Kidney capillary endothelial cell (primary cell): ENCODE data around the gene ARID3B.
"Not testable (repeated sequence)": the region's sequence is repeated elsewhere in the genome, so short reads cannot be mapped to it uniquely, and the experiment has no call there.

Experiments
- DNase-seq: peaks from one replicate; pipeline ENCODE4 v3.0.0-alpha.2; 2018; ENCODE audit warnings: low spot score

Gene ARID3B

DNA sequence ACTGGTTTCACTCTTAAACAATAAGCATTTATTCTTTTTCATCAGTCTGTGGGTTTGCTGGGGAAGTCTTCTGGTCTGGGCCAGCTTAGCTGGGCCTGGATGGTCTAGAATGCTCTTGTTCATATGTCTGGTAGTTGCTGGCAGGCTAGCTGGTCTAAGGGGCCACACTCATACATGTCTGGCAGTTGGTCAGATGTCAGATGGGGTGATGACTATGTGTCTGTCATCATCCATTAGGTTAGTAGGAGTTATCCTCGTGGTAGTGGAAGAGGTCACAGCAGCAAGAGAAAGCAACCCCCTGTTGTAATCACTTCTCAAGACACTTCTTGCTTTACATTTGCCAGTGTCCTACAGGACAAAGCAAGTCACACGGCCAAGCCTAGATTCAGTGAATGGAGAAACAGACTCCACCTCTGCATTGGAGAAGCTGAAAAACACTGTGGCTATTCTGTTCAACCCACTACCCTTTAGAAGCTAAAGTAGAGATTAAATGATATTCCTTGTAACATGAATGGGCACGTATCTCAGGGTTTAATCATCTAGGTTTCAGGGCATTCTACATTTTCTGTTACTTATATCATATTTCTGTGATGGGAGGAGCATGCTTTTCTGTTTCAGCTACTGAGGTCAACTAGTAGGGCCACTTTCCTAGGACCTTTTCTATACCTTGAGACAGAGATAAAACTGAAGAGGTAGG, 5.5 kb upstream of the ARID3B start:
- no peak for DNase-seq

DNA sequence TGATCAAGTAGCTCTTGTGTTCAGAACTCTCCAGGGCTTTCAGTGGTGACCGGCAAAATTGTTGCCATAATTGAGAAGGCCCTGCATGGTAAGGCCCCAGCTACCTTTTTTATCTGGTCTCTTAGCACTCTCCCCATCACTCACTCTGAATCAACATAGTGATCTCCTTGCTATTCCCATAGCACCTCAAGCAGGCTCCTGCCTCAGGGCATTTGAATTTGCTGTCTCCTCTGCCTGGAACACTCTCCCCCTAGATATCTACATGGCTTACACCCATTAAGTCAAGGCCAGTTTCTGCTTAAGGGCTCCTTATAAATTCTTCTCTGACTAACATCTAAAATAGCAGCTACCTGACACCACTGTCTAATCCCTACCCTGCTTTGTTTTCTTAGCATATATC, 3.3 kb upstream of the ARID3B start:
- DNase-seq: no peak

DNA sequence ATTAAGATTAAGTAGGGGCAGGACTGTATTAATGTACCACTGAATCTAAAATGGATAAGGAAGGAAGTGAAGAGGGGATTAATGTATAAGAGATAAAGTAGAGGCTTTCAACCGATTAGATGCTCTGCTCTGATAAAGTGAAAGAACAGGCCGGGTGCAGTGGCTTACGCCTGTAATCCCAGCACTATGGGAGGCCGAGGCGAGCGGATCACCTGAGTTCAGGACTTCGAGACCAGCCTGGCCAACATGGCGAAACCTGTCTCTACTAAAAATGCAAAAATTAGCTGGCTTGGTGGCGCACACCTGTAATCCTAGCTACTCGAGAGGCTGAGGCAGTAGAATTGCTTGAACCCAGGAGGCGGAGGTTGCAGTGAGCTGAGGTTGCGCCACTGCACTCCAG, 1.5 kb upstream of the ARID3B start:
- DNase-seq: not testable (repeated sequence)

DNA sequence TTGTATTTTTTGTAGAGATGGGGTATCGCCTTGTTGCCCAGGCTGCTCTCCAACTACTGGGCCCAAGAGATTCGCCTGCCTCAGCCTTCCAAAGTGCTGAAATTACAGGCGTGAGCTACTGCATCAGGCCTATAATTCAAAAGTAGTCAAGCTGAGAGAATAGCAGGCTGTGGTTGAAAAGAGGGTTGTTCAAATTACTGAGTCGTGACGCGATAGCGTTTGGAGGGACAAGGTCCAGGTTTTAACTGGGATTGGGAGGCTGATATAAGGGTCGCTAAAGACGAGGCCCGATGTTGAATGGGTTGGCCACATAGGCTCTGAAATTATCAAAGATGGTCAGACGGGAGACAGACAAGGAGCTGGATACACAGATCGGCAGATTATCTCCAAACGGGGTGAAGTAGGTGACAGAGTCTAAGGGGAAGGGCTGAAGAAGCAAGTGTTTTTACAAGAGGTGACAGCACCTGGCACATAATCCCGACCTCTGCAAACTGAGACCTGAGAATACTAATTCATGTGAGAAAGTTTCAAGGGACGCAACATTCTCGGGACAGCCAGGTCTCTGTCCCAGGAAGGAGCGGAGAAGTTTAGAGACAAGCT, 759 bp upstream of the ARID3B start:
- DNase-seq: no peak

DNA sequence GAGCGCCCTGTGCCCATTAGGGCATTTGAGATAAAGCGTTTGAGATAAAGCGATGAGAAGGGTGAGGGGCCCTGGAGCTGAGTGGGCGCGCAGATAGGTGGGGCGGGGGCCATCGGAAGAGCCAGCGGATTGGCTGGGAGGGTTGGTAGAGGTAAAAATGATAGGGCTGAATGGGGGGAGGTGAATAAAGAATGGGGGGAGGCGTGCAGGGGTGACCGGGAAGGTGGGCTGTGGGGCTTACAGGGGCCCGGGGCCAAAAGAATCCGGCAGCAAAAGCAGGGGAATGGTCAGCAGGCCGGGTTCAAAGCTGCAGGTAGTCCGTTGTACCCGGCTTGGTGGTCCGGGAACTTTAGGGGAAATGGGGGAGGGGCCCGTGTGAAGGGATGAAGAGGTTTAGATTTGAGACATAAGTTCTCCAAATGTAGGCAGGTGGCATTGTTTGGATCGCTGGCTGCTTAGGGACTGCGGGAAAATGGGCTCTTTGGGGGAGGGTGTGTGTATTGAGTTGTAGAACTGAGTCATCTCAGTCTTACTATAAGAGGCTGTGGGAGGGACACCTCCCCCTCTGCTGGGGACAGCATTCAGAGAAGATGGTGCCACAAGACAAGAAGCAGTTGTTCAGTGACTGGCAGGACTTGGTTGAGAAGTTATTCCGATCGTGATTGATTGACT, 610 bp downstream of the ARID3B start:
- peak; percentile 67 for DNase-seq

DNA sequence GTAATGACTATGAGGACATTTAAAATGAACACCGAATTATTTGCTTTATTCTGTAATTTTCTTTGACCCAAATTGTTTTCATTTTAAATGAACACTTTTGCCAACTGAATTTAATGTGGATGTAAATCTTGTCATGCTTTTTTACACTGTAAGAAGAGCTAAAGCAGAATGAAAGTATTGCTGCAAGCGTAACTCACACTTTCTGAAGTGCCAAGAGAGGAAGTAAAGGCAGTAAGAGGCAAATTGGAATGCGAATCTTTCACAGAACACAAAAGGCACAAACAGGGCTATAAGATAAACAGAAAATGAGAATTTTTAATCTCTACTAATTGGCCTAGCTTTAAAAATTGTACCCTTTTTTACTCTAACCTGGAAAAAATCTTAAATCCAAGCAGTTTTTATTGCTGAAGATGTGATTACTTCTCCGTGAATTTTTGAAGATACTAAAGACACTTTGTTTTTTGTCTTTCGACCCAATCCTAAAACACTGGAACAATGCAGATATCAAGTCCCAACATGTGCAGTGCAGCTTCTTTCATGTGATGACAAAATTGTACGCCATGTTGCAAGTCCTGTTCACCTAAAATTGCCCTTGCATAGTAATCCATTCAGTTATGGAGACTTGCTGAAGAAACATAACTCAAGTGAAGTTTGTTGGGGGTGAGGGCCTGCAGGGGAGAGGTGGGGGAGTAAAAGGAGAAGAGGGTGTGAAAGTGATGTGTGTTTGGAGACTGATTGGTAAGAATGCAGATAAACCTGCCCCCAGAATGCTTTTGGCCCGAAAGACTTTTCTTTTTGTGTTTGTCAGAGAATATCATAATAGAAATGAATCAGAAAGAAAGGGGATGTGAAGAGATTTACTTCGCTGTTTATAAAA, 1.4 kb downstream of the ARID3B start:
- no peak for DNase-seq

DNA sequence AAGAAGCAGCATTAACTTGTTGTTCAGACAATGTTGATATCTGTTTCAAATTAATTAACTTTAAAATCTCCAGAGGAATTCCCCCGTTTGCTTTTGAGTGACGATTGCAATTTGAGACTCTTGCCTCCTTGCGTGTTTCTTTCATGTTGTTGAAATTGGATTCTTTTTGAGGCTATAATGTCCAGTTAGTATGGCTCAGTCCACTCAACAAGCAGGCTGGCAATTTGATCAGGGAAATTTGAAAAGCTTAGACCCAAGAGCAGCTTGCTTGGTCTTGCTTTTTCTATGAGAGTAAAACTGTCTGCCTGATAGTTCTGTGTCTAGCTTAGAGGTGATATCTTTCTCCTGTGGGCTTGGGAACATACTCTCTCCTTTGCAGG, 2.0 kb downstream of the ARID3B start:
- no peak for DNase-seq

DNA sequence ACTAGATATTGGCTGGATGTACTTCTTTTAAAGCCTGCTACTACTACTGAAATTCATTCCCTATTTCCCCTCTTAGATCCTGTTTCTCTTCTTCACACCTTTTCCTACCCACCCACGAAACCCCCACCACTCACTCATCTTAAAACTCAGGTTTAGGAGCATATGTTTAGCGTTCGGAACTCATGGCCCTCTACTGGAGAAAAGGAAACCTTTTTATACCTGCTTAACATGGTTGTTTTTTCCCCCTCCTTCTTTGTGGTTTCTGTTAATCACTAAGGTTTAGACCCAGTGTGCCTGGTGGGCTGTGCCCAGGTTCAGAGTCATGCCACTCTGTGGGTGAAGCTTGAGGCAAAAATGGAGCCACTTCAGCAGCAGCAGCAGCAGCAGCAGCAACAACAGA, 2.6 kb downstream of the ARID3B start:
- DNase-seq: no peak

DNA sequence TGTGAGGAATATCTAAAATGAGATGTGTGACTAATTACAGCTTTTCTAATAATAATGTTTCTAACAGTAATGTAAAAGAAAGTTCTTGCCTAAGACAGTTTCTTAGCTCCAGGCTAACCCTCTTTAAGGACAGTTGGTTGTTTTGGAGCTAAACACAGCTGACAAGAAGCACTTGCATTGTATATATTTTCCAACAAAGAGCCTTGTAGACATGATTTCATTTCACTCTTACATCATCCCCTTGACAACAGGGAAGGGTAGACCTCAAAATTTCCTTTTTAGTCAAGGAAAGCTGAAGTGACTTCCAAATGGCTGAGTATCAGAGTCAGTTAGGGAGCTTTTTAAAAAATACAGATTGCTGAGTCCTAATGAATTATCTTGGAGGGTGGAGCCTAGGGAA, 4.1 kb downstream of the ARID3B start:
- DNase-seq: no peak

DNA sequence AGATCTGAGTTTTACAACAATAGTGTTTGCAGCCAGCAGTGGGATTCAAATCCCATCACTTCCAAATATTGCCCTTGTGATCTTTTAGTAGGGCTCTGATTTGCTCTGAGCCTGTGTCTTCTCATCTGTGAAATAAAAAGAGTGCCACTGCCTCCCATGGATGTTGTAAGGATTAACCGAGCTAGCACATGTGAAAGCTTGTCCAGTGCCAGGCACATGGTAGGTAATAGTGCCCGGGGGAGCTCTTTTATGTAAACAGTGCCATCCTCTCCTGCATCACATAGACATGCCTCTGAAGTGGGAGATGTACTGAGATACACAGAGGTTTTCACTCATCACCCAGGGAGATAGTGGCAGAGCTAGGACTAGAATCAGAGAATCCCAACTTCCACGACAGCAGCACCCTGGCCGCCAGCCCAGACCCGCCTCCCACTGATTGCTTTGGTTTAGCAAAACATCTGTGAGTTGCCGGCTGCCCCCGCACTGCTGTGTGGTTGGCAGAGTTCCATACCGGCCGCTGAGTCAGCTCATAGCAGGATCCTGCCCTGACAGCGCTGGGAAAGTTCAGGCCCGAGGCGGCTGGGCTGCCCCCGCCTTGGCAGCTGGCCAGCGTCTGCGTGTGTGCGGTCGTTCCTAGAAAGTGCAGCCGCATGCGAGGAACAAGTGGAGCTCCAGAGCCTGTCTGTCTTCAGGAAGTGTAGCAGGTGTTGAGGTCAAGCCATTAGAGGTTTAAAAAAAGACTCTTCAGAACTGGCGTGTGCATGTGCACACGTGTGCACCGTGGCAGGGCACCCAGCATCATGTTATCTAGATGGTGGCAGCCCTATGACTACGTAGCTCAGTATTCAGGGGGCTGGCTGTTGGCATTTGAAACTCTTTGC, 5.0 kb downstream of the ARID3B start:
- peak; percentile 100 for DNase-seq

DNA sequence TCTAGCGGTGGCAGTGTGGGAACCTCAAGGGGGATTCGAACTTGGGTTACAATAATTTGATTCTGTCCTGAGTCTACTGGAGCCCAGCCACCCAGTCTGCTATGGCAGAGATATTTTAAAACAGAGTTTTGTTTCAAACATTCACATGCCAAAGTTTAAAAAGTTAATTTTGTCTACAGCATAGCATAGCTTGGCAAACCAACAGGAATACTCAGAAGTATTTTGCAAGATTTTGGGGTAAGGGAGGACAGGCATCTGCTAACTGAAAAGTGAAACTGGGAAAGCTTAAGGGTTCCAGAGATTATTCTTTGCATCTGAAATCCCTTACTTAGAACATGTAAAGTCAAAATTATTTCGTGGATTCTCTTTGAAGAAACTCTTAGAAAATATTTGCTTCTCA, 6.6 kb downstream of the ARID3B start:
- DNase-seq: no peak

DNA sequence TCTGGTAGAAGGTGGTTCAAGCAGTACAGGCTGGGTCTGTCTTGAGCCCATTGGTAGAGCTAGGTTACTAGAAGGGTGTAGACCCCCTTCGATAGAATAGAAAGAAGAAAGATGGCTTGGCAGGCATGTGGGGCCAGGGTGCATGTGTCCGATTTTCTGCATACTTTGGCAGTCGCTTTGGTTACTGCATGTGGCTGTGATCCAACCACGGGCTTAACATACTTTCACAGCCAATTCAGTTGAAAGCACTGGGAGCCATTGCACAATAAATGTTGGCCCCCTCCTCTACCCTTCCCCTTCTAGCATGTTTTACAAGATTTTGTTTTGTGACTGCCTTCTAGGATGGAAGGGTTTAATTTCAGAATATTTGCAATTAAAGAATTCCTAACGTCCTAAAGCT, 7.2 kb downstream of the ARID3B start:
- no peak for DNase-seq

DNA sequence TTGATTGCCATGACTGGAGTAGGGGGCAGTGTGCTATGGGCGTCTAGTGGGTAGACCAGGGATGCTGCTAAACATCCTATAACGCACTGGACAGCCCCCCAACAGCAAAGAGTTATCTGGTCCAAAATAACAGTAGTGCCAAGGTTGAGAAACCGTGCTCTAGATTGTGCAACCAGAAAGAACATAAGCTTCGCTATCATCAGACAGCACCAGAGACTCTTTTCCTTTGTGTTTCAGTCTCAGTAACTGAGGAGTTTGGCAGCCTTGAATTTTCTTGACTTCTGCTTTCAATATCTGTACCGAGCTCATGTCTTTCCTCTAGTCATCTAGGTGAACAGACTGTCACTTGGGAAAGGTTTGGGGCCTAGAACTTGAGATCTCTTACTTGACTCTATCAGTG, 8.8 kb downstream of the ARID3B start:
- DNase-seq: no peak

DNA sequence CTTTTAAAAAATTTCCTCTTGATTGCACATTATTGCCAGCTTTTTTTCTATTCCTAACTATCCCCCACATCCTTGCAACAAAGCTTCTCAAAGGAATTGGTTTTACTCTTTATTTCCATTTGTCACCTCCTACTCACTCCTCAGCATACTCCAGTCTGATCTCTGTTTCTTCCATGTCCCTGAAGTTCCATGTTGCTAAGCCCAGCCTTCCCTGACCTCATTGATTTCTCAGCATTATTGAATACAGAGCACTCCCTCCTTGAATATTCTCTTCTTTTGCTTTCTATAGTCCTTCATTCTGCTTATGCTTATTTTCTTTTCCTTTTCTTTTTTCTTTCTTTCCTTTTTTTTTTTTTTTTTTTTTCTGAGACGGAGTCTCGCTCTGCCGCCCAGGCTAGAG, 10.7 kb downstream of the ARID3B start:
- no peak for DNase-seq

DNA sequence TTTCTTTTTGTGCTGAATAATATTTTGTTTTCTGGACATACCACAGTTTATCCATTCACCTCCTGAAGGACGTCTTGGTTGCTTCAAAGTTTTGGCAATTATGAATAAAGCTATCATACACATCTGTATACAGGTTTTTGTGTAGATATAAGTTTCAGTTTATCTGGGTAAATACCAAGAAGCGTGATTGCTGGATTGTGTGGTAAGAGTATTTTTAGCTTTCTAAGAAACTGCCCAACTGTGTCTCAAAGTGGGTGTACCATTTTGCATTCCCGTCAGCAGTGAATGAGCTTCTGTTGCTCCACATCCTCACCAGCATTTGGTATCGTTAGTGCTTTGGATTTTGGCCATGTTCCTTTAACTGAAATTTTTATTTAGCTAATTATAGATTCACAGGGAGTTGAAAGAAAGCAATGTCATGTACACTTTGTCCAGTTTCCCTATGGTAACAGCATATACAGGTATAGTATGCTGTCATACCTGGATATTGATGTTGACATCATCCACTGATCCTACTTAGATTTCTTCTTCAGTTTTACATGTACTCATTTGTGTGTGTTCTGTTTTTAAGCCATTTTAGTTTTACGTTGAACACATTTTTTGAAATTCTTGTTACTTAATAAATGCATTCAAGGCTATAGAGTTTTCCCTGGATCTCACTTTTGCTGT, 11.9 kb downstream of the ARID3B start:
- no peak for DNase-seq

DNA sequence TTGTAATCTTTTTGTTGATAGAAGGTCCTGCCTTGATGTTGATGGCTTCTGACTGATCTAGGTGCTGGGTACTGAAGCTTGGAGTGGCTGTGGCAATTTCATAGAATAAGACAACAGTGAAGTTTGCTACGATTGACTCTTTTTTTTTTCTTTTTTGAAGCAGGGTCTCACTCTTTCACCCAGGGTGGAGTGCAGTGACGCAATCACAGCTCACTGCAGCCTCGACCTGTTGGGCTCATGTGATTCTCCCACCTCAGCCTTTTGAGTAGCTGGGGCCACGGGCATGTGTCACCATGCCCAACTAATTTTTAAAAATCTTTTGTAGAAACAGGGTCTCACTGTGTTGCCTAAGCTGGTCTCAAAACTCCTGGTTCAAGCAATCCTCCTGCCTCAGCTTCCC, 14.2 kb downstream of the ARID3B start:
- DNase-seq: no peak

DNA sequence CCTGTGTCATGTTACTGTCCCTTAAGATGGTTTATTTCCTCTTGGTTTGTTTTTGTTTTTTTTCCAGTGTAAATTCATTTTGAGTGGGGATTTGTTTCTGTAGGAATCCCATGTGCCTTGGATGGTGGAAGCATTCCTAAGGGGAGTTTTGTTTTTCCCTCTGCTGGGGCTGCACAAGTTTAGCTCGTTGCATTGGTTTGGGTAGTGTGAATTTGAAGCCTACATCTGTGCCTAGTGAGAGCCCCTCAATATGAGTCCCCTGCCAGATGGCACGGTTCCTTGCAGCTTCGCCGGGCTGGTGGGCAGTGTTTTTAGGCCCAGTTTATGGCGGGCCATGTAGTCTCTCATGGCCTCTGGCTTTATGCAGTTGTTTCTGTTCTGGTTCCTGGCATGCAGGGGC, 17.7 kb downstream of the ARID3B start:
- DNase-seq: no peak

DNA sequence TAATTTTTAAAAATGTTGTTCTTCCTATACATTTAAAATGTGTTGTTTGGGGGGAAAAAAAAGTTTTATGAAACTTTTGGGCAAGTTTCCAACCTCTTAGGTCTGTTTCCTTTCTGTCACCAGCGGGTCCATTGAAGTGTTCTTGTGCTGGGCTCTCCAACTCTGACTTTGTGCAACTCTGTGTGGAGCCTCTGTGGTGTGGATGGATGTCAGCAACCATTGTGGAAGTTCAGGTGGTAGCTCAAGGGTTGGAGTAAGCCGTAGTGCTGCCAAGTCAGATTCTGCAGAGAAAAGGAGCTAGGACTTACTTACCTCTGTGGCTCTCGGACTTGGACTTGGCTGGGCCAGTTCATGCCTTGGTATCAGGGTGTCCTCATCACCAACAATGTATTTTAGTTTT, 22.4 kb downstream of the ARID3B start:
- DNase-seq: no peak

DNA sequence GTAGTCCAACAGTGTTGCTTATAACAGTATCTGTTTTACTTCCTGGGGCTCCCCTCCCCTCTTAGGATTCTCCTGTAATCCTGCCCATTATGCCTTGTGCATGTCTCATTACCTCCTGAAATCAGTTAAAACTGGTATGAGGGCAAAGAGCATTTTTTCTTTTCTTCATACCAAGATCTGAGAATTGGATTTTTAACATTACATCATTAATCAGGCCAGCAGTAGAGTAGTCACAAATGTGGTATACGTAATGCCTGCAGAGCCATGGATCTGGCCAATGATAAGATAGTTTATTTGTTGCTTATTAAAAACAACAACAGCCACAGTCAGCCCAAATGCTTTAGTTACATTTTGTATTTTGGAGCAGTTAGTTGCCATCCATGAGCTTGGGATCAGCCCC, 23.2 kb downstream of the ARID3B start:
- DNase-seq: no peak

DNA sequence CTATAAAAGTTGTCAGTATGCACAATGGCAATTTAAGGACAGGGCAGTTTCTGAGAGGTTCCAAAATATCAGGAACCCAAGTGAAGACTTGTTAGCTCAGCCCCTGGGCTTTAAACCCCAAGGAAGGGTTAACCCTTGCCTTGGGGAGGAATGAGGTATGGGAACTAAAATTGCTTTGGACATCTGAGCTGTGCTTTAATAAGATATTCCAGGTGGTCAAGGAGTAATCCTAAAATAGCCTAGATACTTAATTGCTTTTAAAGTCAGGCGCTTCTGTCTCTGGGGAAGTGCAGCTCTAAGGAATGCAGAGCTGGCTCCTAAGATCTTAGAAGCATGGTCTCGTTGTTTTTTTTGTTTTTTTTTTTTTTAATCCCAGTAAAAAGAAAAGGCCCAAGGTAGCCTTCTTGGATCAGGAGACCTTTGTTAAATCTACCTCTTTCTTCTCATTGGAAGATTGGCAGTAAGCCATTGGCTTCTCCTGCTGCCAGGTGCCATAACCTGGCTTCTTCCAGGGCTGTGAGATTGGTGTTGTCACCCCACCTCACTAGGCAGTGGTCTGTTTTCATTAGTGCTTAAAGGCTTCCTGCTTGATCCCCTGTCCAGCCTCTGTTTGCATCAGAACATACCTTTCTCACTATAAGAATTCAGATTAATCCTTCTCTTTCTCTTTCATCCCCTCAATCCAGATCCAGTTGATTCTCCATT, 24.5 kb downstream of the ARID3B start:
- DNase-seq: no peak

DNA sequence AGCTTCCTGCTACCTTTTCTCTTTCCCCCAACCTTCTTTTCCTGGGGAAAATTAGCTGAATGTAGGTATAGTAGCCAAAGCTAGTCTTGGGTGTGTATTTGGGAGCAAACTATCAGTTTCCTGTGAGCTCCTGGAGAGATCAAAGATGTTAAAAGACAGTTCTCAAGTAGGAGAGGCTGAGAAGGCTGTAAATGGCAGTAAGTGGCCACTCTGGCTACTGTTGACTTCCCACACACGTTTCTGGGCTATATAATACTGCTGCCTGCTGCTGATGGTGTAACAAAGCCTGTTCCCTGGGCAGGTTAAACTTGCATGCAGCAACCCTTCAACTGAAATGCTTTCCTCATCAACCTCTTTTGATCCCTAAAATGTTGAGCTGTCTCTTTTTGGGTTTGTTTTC, 27.6 kb downstream of the ARID3B start:
- no peak for DNase-seq
